Measurements from ENCODE around the gene LPP. TPM values are rescaled to one million over a fixed set of nuclear protein-coding genes. Genes with fewer than 3 reads are reported as not detected.

The LPP gene
- total RNA-seq, 1 donor: 77.4 TPM

- DNase-seq (ENCODE audit: insufficient read length, low spot score, missing footprints): no peak
- Histone ChIP-seq H3K79me2 (ENCODE audit: insufficient read depth, low read length) (no peaks in the 10 kb centered on the region), H3K36me3 (ENCODE audit: insufficient read depth, low read length) (no peaks in the 10 kb centered on the region), H3K9me3 (ENCODE audit: low read depth, low read length) (no peaks in the 10 kb centered on the region), H3K27ac (ENCODE audit: low read depth, low read length) (no peak overlapping the region), H3K4me1 (ENCODE audit: insufficient read depth, low read length) (peaks cover 4% of the 10 kb centered on the region), H2AFZ (ENCODE audit: low read length) (no peak overlapping the region), H3K27me3 (ENCODE audit: insufficient read depth, low read length) (no peaks in the 10 kb centered on the region), H4K20me1 (ENCODE audit: insufficient read depth, low read length) (peaks cover 8% of the 10 kb centered on the region), H3K4me3 (ENCODE audit: insufficient read depth, low read length) (no peak overlapping the region), H3K4me2 (ENCODE audit: insufficient read depth, low read length) (no peak overlapping the region)
- TF ChIP-seq CTCF (IDR thresholded peaks at IDR 0.05; ENCODE audit: extremely low read depth, low read depth, low read length): no peak
These were observed 680.4 kb downstream of the LPP start for GRCh38 chr3:188834349-188834748.

GRCh38 chr3:188839187-188839695, 685.3 kb downstream of the LPP start:
- Histone ChIP-seq H3K4me3 (ENCODE audit: insufficient read depth, low read length) (no peak overlapping the region), H3K27ac (ENCODE audit: low read depth, low read length) (no peak overlapping the region), H3K4me1 (ENCODE audit: insufficient read depth, low read length) (peaks cover 6% of the 10 kb centered on the region), H2AFZ (ENCODE audit: low read length) (no peak overlapping the region), H4K20me1 (ENCODE audit: insufficient read depth, low read length) (no peaks in the 10 kb centered on the region), H3K9me3 (ENCODE audit: low read depth, low read length) (no peaks in the 10 kb centered on the region), H3K36me3 (ENCODE audit: insufficient read depth, low read length) (no peaks in the 10 kb centered on the region), H3K27me3 (ENCODE audit: insufficient read depth, low read length) (no peaks in the 10 kb centered on the region), H3K4me2 (ENCODE audit: insufficient read depth, low read length) (no peak overlapping the region), H3K79me2 (ENCODE audit: insufficient read depth, low read length) (peaks cover 4% of the 10 kb centered on the region)
- no peak for DNase-seq (ENCODE audit: insufficient read length, low spot score, missing footprints)
- TF ChIP-seq CTCF (IDR thresholded peaks at IDR 0.05; ENCODE audit: extremely low read depth, low read depth, low read length): no peak

GRCh38 chr3:188840290-188840689, 686.3 kb downstream of the LPP start:
- Histone ChIP-seq H3K4me1 (ENCODE audit: insufficient read depth, low read length) (peaks cover 6% of the 10 kb centered on the region), H3K79me2 (ENCODE audit: insufficient read depth, low read length) (peaks cover 4% of the 10 kb centered on the region), H2AFZ (ENCODE audit: low read length) (no peak overlapping the region), H3K27me3 (ENCODE audit: insufficient read depth, low read length) (no peaks in the 10 kb centered on the region), H3K9me3 (ENCODE audit: low read depth, low read length) (no peaks in the 10 kb centered on the region), H3K4me3 (ENCODE audit: insufficient read depth, low read length) (no peak overlapping the region), H3K36me3 (ENCODE audit: insufficient read depth, low read length) (no peaks in the 10 kb centered on the region), H4K20me1 (ENCODE audit: insufficient read depth, low read length) (no peaks in the 10 kb centered on the region), H3K27ac (ENCODE audit: low read depth, low read length) (no peak overlapping the region), H3K4me2 (ENCODE audit: insufficient read depth, low read length) (no peak overlapping the region)
- TF ChIP-seq CTCF (IDR thresholded peaks at IDR 0.05; ENCODE audit: extremely low read depth, low read depth, low read length): no peak
- no peak for DNase-seq (ENCODE audit: insufficient read length, low spot score, missing footprints)

GRCh38 chr3:188841906-188842305, 687.9 kb downstream of the LPP start:
- no peak overlapping the region for H3K27ac ChIP-seq (ENCODE audit: low read depth, low read length)
- no peaks in the 10 kb centered on the region for H3K27me3 ChIP-seq (ENCODE audit: insufficient read depth, low read length)
- H2AFZ ChIP-seq (ENCODE audit: low read length): no peak overlapping the region
- no peak overlapping the region for H3K4me2 ChIP-seq (ENCODE audit: insufficient read depth, low read length)
- no peaks in the 10 kb centered on the region for H3K9me3 ChIP-seq (ENCODE audit: low read depth, low read length)
- peaks cover 6% of the 10 kb centered on the region for H3K4me1 ChIP-seq (ENCODE audit: insufficient read depth, low read length)
- DNase-seq (ENCODE audit: insufficient read length, low spot score, missing footprints): no peak
- H4K20me1 ChIP-seq (ENCODE audit: insufficient read depth, low read length): no peaks in the 10 kb centered on the region
- TF ChIP-seq CTCF (IDR thresholded peaks at IDR 0.05; ENCODE audit: extremely low read depth, low read depth, low read length): no peak
- H3K4me3 ChIP-seq (ENCODE audit: insufficient read depth, low read length): no peak overlapping the region
- no peaks in the 10 kb centered on the region for H3K36me3 ChIP-seq (ENCODE audit: insufficient read depth, low read length)
- peaks cover 4% of the 10 kb centered on the region for H3K79me2 ChIP-seq (ENCODE audit: insufficient read depth, low read length)
